NT2/D1 (cell line): Measurements from ENCODE around the gene EPHA3.

Experiments used
- DNase-seq: peaks from one replicate; pipeline ENCODE4 v3.0.0-alpha.2; 2011; ENCODE audit warnings: low read depth, low spot score
- H3K27me3 ChIP-seq: 2 replicates; pipeline ENCODE4 v1.6.0; 2011; ENCODE audit warnings: mild to moderate bottlenecking; ENCODE audit not compliant: insufficient read length, insufficient read depth
- H3K36me3 ChIP-seq: 2 replicates; pipeline ENCODE4 v1.6.1; 2011; ENCODE audit warnings: mild to moderate bottlenecking, low read length, mixed read lengths; ENCODE audit not compliant: insufficient read depth, insufficient read length
- H3K4me1 ChIP-seq: 2 replicates; pipeline ENCODE4 v1.5.1; 2011; ENCODE audit not compliant: insufficient read depth, insufficient read length
- H3K4me3 ChIP-seq: 2 replicates; pipeline ENCODE4 v1.5.1; 2011; ENCODE audit warnings: low read depth; ENCODE audit not compliant: insufficient read length
- H3K9ac ChIP-seq: 2 replicates; pipeline ENCODE4 v1.6.0; 2011; ENCODE audit warnings: low read depth; ENCODE audit not compliant: insufficient read length
- H3K9me3 ChIP-seq: 2 replicates; pipeline ENCODE4 v1.5.1; 2011; ENCODE audit warnings: mild to moderate bottlenecking, low read length; ENCODE audit not compliant: insufficient read depth
- SUZ12 ChIP-seq: IDR thresholded peaks from 2 replicates; pipeline ENCODE4 v1.6.1; 2011; ENCODE audit not compliant: insufficient read length, insufficient read depth; ENCODE audit errors: extremely low read depth
- YY1 ChIP-seq: IDR thresholded peaks from 2 replicates; pipeline ENCODE4 v1.6.1; 2011; ENCODE audit not compliant: insufficient read length, insufficient read depth
- ZNF274 ChIP-seq: IDR thresholded peaks from 2 replicates; pipeline ENCODE4 v1.6.1; 2011; ENCODE audit warnings: mild to moderate bottlenecking, low read depth, low read length

EPHA3 gene

GRCh38 chr3:89108291-89108550, 800 bp downstream of the EPHA3 start:
- Histone ChIP-seq H3K36me3 (no peaks in the 10 kb centered on the region), H3K4me1 (no peaks in the 10 kb centered on the region), H3K9ac (no peak overlapping the region), H3K27me3 (peaks cover 38% of the 10 kb centered on the region), H3K4me3 (no peak overlapping the region), H3K9me3 (no peaks in the 10 kb centered on the region)
- TF ChIP-seq YY1 (no peak), SUZ12 (no peak)
- DNase-seq: no peak

GRCh38 chr3:89113344-89113743, 5.9 kb downstream of the EPHA3 start:
- TF ChIP-seq SUZ12 (no peak), YY1 (no peak), ZNF274 (no peak)
- Histone ChIP-seq H3K9me3 (no peaks in the 10 kb centered on the region), H3K9ac (no peak overlapping the region), H3K36me3 (no peaks in the 10 kb centered on the region), H3K27me3 (peaks cover 33% of the 10 kb centered on the region), H3K4me3 (no peak overlapping the region), H3K4me1 (no peaks in the 10 kb centered on the region)
- DNase-seq: no peak

GRCh38 chr3:89113893-89114840, 6.7 kb downstream of the EPHA3 start:
- peak overlapping the region; percentile 64 for H3K4me3 ChIP-seq
- no peaks in the 10 kb centered on the region for H3K9me3 ChIP-seq
- peak; percentile 35 for DNase-seq
- TF ChIP-seq ZNF274 (no peak), SUZ12 (no peak), YY1 (no peak)
- no peaks in the 10 kb centered on the region for H3K36me3 ChIP-seq
- H3K4me1 ChIP-seq: no peaks in the 10 kb centered on the region
- peak overlapping the region; percentile 72 for H3K9ac ChIP-seq
- H3K27me3 ChIP-seq: peaks cover 25% of the 10 kb centered on the region

GRCh38 chr3:89114841-89115223, 7.4 kb downstream of the EPHA3 start:
- Histone ChIP-seq H3K27me3 (peaks cover 19% of the 10 kb centered on the region), H3K4me3 (peak overlapping the region; percentile 64), H3K4me1 (no peaks in the 10 kb centered on the region), H3K36me3 (no peaks in the 10 kb centered on the region), H3K9me3 (no peaks in the 10 kb centered on the region), H3K9ac (no peak overlapping the region)
- DNase-seq: no peak
- TF ChIP-seq ZNF274 (no peak), YY1 (no peak), SUZ12 (no peak)

- no peak overlapping the region for H3K4me3 ChIP-seq
Observed at GRCh38 chr3:89116476-89116875, 9.1 kb downstream of the EPHA3 start.

GRCh38 chr3:89138048-89138447, 30.6 kb downstream of the EPHA3 start:
- H3K27me3 ChIP-seq: no peaks in the 10 kb centered on the region
- no peak overlapping the region for H3K4me3 ChIP-seq
- TF ChIP-seq SUZ12 (no peak), YY1 (no peak), ZNF274 (no peak)
- no peaks in the 10 kb centered on the region for H3K36me3 ChIP-seq
- no peaks in the 10 kb centered on the region for H3K4me1 ChIP-seq
- H3K9ac ChIP-seq: no peak overlapping the region
- no peak for DNase-seq
- no peaks in the 10 kb centered on the region for H3K9me3 ChIP-seq

More at GRCh38 chr3:89116476-89116875, 9.1 kb downstream of the EPHA3 start:
- no peak overlapping the region for H3K9ac ChIP-seq
- no peak for DNase-seq
- no peaks in the 10 kb centered on the region for H3K4me1 ChIP-seq
- TF ChIP-seq SUZ12 (no peak), YY1 (no peak), ZNF274 (no peak)
- H3K27me3 ChIP-seq: peaks cover 19% of the 10 kb centered on the region
- no peaks in the 10 kb centered on the region for H3K9me3 ChIP-seq
- H3K36me3 ChIP-seq: no peaks in the 10 kb centered on the region

- H3K4me3 ChIP-seq: no peak overlapping the region
- no peaks in the 10 kb centered on the region for H3K27me3 ChIP-seq
- H3K9ac ChIP-seq: no peak overlapping the region
- no peaks in the 10 kb centered on the region for H3K9me3 ChIP-seq
- no peaks in the 10 kb centered on the region for H3K4me1 ChIP-seq
- TF ChIP-seq ZNF274: no peak
- no peak for TF ChIP-seq SUZ12
- no peak for TF ChIP-seq YY1
- H3K36me3 ChIP-seq: no peaks in the 10 kb centered on the region
- DNase-seq: no peak
Observed at GRCh38 chr3:89139870-89140269, 32.4 kb downstream of the EPHA3 start.
